SH-SY5Y (cell line): ENCODE measurements around the gene TRMT13.

Experiments used
- GATA2 ChIP-seq: IDR thresholded peaks from 2 replicates; pipeline ENCODE4 v1.6.1; 2011; ENCODE audit warnings: mild to moderate bottlenecking, low read depth, low read length
- GATA3 ChIP-seq: IDR thresholded peaks from 2 replicates; pipeline ENCODE4 v1.6.1; 2011; ENCODE audit warnings: low read depth, mild to moderate bottlenecking, low read length, moderate library complexity

DNA sequence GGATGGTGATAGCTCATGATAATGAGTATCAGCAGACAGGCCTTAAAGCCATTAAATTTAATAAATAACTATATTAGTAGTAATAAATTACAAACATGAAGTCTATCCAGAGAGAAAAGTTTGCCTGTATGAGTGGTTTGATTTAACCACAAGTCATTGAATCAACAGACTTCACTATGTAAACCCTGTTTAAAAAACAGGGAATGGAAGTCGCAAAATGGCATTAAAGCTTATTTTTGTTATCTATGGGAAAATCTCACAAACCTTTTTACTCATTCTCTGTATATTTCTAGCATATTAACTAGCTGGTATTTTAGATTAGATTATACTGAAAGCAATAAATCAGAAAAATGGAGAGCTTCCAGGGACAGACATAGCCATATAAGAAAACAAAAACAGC, 45.6 kb upstream of the TRMT13 start:
- TF ChIP-seq GATA3 (no peak), GATA2 (no peak)
